HG03378 (cell line): Measurements from ENCODE around the gene CDKN1A.
"Not testable (repeated sequence)": the region's sequence is repeated elsewhere in the genome, so short reads cannot be mapped to it uniquely, and the experiment has no call there.

Experiments
- ATAC-seq: cut with Tn5 transposase; IDR thresholded peaks from one replicate; pipeline ENCODE4 v1.9.1; 2021; ENCODE audit warnings: mild to moderate bottlenecking, moderate library complexity; ENCODE audit not compliant: unreplicated experiment

The CDKN1A gene

GRCh38 chr6:36678488-36679042, at the start of gene CDKN1A:
Gene CDKN1A, plus strand, starts transcription at chr6:36678714. Its CDS starts 5,388 bp downstream, at chr6:36684102.
- peak; percentile 26 for ATAC-seq

GRCh38 chr6:36629784-36630183, 48.7 kb upstream of the CDKN1A start:
- ATAC-seq, result no peak

DNA sequence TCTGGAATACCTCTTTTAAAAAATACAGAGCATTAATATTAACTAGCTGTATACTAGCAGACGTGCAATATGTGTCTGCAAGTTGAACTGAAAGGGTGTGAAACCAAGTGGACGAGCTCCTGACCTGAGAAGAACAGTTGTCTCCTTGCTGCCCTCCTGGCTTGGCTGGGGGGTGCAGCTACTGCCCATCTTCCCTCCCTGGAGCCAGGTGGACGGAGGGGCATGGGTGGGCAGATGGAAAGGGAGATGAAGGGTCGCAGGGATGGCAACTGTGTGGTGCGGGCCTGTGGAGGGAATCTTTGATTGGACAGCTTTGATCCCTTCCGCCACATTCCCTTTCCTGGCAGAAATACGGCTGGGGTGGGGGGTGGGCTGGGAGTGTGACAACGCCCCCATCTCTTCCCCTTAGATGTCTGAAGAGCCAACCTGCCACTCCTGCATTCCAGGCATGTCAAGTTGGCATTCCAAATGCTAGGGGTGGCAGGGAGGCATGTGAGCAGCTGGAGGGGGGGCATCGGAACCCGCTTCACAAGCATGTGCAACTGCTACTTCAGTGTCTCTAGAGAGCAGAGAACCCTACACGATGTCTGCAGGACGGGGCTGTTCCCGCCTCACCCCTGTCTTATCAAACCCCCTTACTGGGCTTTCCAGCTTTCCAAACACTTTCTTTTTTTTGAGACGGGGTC, 47.0 kb upstream of the CDKN1A start:
- ATAC-seq, result no peak

DNA sequence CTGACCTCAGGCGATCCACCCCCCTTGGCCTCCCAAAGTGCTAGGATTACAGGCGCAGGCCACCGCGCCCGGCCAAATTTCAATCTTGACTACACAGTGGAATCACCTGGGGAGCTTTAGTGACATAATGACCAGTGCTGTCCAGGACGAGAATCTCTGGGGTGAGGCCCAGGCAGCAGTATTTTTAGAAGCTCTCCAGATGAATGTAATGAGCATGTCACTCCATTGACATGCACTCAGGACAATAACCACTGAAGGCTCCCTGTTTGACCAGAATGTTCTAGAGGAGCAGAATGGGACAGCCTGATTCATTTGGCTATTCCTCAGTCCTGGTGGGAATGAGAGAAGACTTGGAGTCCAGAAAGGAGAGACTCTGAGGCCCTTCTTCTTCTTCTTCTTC, 45.1 kb upstream of the CDKN1A start:
- no peak for ATAC-seq

GRCh38 chr6:36633915-36634314, 44.6 kb upstream of the CDKN1A start:
- no peak for ATAC-seq

DNA sequence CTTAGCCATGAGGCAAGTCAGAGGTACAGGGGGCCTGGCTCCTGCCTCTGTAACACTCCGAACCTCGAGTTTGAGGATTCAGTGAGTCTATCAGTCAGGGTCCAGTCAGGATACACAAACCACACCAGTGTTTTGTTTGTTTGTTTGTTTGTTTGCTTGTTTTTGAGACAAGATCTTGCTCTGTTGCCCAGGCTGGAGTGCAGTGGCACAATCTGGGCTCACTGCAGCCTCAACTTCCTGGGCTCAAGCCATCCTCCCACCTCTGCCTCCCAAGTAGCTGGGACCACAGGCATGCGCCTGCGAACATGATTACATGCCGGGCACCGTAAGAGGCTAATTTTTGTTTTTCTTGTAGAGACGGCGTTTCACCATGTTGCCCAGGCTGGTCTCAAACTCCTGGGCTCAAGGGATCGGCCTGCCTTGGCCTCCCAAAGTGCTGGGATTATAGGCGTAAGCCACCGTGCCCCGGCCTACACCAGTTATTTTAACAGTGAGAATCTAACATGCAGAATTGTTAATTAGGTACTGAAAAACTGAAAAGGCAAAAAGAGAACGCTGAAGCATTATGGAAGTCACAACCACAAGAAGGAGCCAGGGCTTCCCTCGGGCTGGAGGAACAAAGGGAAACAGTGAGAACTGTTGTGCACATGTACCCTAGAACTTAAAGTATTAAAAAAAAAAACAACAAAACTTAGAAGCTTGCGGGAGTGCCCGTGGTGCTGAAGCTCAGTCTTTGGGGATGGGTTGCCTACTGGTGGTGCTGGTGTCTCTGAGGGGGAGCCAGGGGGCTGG, 44.0 kb upstream of the CDKN1A start:
- ATAC-seq, result no peak

DNA sequence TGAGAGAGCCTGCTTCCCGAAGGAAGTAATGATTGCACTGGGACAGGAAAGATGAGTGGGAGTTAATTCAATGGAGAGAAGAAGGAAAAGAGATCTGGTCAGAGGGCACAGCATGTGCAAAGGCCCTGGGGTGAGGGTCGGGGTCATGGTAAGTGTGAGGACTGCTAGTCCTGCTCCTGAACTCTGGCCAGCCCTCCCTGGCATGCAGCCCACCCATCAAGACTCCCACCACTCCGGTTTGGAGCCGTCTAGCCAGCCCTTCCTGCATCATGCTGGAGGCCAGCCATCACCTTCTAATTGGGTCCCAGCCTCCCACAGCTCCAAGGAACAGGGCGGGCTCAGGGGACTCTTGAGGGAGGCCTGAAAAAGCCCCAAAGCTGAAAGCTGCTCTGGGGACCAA, 42.2 kb upstream of the CDKN1A start:
- no peak for ATAC-seq

DNA sequence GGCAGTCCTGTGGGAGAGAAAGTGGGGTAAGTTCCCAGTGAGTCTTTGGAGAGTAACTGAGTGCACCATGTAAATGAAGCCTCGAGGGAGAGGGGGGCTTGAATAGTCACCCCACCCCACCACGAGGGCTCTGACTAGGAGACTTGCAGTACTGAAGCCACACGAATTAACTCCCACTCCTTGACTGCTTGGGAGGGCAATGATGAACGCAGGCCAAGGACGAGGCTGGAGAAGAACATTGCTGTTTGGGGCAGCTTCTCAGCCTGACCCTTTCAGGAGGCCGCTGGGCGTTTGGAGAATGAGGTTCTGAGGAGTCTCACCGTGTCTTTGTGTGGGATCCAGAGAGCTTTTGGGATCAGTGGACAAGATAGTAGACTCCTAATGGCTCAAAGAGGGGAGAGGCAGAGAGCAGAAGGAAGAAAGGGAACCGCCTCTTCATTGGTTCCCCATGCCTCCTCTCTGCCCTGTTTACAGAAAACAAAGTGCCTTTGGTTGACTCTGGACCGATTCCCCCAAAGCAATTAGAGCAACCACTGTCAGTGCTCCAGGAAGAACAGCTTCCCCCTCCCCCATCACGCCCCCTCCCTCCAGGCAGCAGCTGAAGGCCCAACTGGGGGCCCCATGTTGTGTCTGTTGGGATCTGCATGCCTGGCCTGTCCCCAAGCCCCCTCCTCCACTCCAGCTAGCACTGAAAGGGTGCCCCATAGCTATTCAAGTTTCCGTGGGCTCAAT, 41.7 kb upstream of the CDKN1A start:
- no peak for ATAC-seq

- no peak for ATAC-seq
Measured at GRCh38 chr6:36638579-36638978, 39.9 kb upstream of the CDKN1A start.

DNA sequence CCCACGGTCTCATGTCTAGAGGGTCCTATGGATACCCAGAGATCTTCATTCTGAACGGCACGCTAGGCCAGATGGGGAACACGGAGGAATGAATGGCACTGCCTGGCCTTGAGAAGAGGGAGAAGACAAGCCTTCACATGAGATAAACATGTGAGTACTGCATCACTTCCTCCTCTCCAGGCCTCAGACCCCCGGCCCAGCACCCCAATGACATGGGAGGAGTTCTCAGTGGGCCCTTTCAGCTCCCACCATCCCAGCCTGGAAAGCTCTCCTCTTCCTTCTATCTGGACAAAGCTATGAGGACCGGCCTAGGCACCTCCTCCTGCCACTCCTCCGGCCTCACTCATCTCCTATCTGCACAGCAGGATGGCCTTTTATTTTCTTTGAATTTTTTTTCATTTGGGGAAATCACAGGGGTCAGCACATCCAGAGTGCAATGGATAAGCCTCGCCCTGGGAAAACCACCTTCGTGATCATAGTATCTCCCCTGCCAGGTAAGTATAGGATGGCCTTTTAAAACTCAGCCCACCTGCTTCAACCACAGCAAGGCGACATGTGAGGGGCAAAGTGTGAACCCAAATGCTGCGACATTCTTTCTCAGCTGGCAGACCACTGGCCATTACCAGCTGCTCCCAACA, 39.2 kb upstream of the CDKN1A start:
- no peak for ATAC-seq

- ATAC-seq, result no peak
Measured at GRCh38 chr6:36641543-36641942, 37.0 kb upstream of the CDKN1A start.

- ATAC-seq, result no peak
Measured at GRCh38 chr6:36642913-36643817, 35.3 kb upstream of the CDKN1A start.

- ATAC-seq, result no peak
Measured at GRCh38 chr6:36643977-36644376, 34.5 kb upstream of the CDKN1A start.

- no peak for ATAC-seq
Measured at GRCh38 chr6:36649086-36649485, 29.4 kb upstream of the CDKN1A start.

DNA sequence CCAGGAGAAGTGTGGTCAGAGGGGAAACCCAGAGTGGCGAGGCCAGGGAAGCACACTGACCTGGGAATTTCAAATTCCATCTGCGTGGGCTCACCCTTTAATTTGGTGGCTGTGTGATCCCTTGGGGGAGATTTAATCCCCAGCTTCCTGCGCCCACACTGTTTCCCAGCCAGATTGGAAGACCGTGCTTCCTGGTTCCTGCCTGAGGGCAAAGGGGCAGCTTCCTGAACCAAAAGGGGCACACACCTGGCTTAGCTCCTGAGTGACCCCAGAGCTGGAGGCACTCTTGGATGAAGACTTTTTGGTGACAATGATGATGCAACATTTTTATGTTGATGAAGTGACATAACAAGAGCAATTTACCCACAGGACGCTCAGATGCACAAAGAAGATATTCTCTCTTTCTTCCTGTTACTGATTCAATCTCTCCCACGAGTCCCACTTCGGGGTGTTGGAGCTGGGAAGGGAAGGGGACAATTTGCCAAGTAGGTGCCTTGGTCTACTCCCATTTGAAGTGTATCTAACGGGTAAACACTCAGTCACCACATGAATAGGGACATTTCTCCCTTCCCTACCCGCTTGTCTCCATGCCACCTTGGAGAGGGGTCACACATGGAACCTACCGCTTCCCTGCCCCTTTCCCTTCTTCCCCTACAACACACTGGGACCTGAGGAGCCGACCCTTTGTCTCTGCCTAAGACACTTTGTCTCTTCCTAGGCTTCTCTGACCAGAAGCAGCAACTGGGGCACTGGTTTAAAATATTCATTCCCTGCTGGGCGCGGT, 28.6 kb upstream of the CDKN1A start:
- no peak for ATAC-seq

GRCh38 chr6:36650848-36651478, 27.6 kb upstream of the CDKN1A start:
- peak; percentile 66 for ATAC-seq

- ATAC-seq, result no peak
Measured at GRCh38 chr6:36651659-36652379, 26.7 kb upstream of the CDKN1A start.

GRCh38 chr6:36654469-36654868, 24.0 kb upstream of the CDKN1A start:
- not testable (repeated sequence) for ATAC-seq
